Endothelial cell of umbilical vein (primary cell): Measurements from ENCODE around the gene SPINK13. TPM values are rescaled to one million over a fixed set of nuclear protein-coding genes. Genes with fewer than 3 reads are reported as not detected.
"Not testable (repeated sequence)": the region's sequence is repeated elsewhere in the genome, so short reads cannot be mapped to it uniquely, and the experiment has no call there.

ENCODE experiments used
- BruUV-seq: library from RNA; stranded (reverse); fragments of 400-500 nt; replicated peaks from 2 replicates; lab custom pipeline; 2021; lab: Mats Ljungman, UMichigan
- CTCF ChIA-PET: fragments of 300-600, 350-600 bp; sonication (Branson Sonifier 250); formaldehyde crosslinking; loops from one replicate; lab custom pipeline; 2021; ENCODE audit warnings: antibody characterized with exemption, inconsistent platforms; lab: Charles Lee
- POLR2A ChIA-PET: fragments of 300-600, 350-600 bp; sonication (Branson Sonifier 250); formaldehyde crosslinking; loops from one replicate; lab custom pipeline; 2021; ENCODE audit warnings: antibody characterized with exemption, inconsistent platforms; lab: Charles Lee
- DNase-seq: peaks from one replicate; pipeline ENCODE4 v3.0.0-alpha.2; 2011; ENCODE audit warnings: low read depth, low spot score
- FAIRE-seq: peaks from 2 replicates; lab custom pipeline; 2011; peaks lifted over from hg19 to GRCh38; lab: Jason Lieb, UNC
- H2AFZ ChIP-seq: 2 replicates; pipeline ENCODE4 v1.6.0; 2012; ENCODE audit warnings: low read depth, low read length, control low read depth, inconsistent platforms
- H3K27ac ChIP-seq: 2 replicates; pipeline ENCODE4 v1.5.1; 2011; ENCODE audit warnings: low read depth, mild to moderate bottlenecking, control low read depth, low read length, moderate library complexity; ENCODE audit not compliant: insufficient read depth
- H3K27me3 ChIP-seq, 2 experiments: 2 replicates each; pipeline versions ENCODE4 v1.6.0 to v1.6.1; 2011; ENCODE audit warnings: low read length in 2 of 2, mixed read lengths in 1 of 2; ENCODE audit not compliant: control insufficient read depth in 2 of 2, insufficient read depth in 2 of 2
- H3K36me3 ChIP-seq, 2 experiments: 2 replicates in 1 of 2; 3 replicates in 1 of 2; pipeline ENCODE4 v1.5.1; 2011; ENCODE audit warnings: low read length in 2 of 2, mild to moderate bottlenecking in 1 of 2, moderate library complexity in 1 of 2; ENCODE audit not compliant: control insufficient read depth in 2 of 2, insufficient read depth in 2 of 2; ENCODE audit errors: extremely low read depth in 1 of 2
- H3K4me1 ChIP-seq: 3 replicates; pipeline ENCODE4 v1.5.1; 2011; ENCODE audit warnings: mild to moderate bottlenecking, low read length; ENCODE audit not compliant: control insufficient read depth, insufficient read depth; ENCODE audit errors: extremely low read depth
- H3K4me2 ChIP-seq: 2 replicates; pipeline ENCODE4 v1.6.1; 2011; ENCODE audit warnings: low read length, control low read depth, mixed read lengths; ENCODE audit not compliant: insufficient read depth
- H3K4me3 ChIP-seq, 3 experiments: fragments of 200-600 bp in 1 of 3; sonication (generic), shearing (Covaris generic) in 1 of 3; replicated peaks in 1 of 3; 2 replicates each; pipeline ENCODE4 v1.5.1; 2011 to 2016; ENCODE audit warnings: control low read depth in 3 of 3, low read length in 3 of 3, mild to moderate bottlenecking in 2 of 3, inconsistent platforms in 1 of 3, low read depth in 1 of 3, moderate library complexity in 1 of 3; ENCODE audit not compliant: insufficient read depth in 1 of 3
- H3K79me2 ChIP-seq: 2 replicates; pipeline ENCODE4 v1.6.0; 2012; ENCODE audit warnings: low read length, inconsistent platforms; ENCODE audit not compliant: control insufficient read depth, insufficient read depth
- H3K9ac ChIP-seq: replicated peaks from 2 replicates; pipeline ENCODE3; 2011; ENCODE audit warnings: low read length, control low read depth; ENCODE audit not compliant: insufficient read depth; ENCODE audit errors: extremely low read depth
- H3K9me1 ChIP-seq: replicated peaks from 3 replicates; pipeline ENCODE4 v1.6.0; 2011; ENCODE audit warnings: mild to moderate bottlenecking, low read length; ENCODE audit not compliant: control insufficient read depth, insufficient read depth; ENCODE audit errors: extremely low read depth
- H3K9me3 ChIP-seq: replicated peaks from 2 replicates; pipeline ENCODE4 v1.5.1; 2012; ENCODE audit warnings: low read length, inconsistent platforms; ENCODE audit not compliant: control insufficient read depth, insufficient read depth
- H4K20me1 ChIP-seq: replicated peaks from 2 replicates; pipeline ENCODE3; 2011; ENCODE audit warnings: mild to moderate bottlenecking, low read length; ENCODE audit not compliant: control insufficient read depth, insufficient read depth; ENCODE audit errors: extremely low read depth
- EZH2 ChIP-seq: IDR thresholded peaks from 2 replicates; pipeline ENCODE4 v1.6.1; 2012; ENCODE audit warnings: borderline replicate concordance, low read depth, mild to moderate bottlenecking, moderate library complexity, low read length, inconsistent platforms; ENCODE audit not compliant: severe bottlenecking
- FOS ChIP-seq: IDR thresholded peaks from 2 replicates; pipeline ENCODE4 v1.6.1; 2011; ENCODE audit warnings: mild to moderate bottlenecking, low read length, moderate library complexity, borderline replicate concordance; ENCODE audit not compliant: insufficient read depth
- GATA2 ChIP-seq: IDR thresholded peaks from 2 replicates; pipeline ENCODE4 v1.7.0; 2011; ENCODE audit warnings: low read depth, mild to moderate bottlenecking, moderate library complexity, mixed read lengths, low read length; ENCODE audit not compliant: insufficient read length, insufficient read depth
- JUN ChIP-seq: IDR thresholded peaks from 2 replicates; pipeline ENCODE4 v1.6.1; 2011; ENCODE audit warnings: borderline replicate concordance, low read depth; ENCODE audit not compliant: insufficient read length, insufficient read depth
- MYC ChIP-seq: IDR thresholded peaks from one replicate; pipeline ENCODE4 v1.6.1; 2011; ENCODE audit warnings: mild to moderate bottlenecking, low read depth, low read length
- POLR2A ChIP-seq: IDR thresholded peaks from 2 replicates; pipeline ENCODE4 v1.6.1; 2012; ENCODE audit warnings: low read depth, mild to moderate bottlenecking, control low read depth, low read length
- POLR2AphosphoS5 ChIP-seq: IDR thresholded peaks from 2 replicates; pipeline ENCODE4 v1.6.1; 2012; ENCODE audit warnings: low read depth, mild to moderate bottlenecking, control low read depth, low read length, moderate library complexity; ENCODE audit not compliant: insufficient read depth
- dilution Hi-C: fragments of 300-500 bp; cut with MboI; formaldehyde crosslinking; loops from one replicate; pipeline ENCODE4 v1.15.0; 2019; ENCODE audit warnings: low sequenced_read_pairs; ENCODE audit not compliant: extremely low pct_ligation_motif_present
- intact Hi-C: fragments of 100-400 bp; cut with micrococcal nuclease; formaldehyde crosslinking; loops from one replicate; pipeline ENCODE4 v1.10.0; 2022
- polyA plus RNA-seq, 4 experiments: library from polyadenylated mRNA; depleted of rRNA in 3 of 4; stranded (reverse) in 3 of 4; unstranded in 1 of 4; fragments of >200 nt; gene quantifications; 2 replicates each; pipeline versions ENCODE4 v1.2.1 to v1.2.3, GENCODE V29; 2011 to 2012; ENCODE audit warnings: missing spikeins in 1 of 4
- total RNA-seq: library from RNA; stranded (reverse); gene quantifications from 2 replicates; pipeline ENCODE4 v1.2.3, GENCODE V29; 2021
- TF ChIP-seq, protein P1 (sequence below): IDR thresholded peaks from 2 replicates; pipeline ENCODE4 v1.6.1; 2011; ENCODE audit not compliant: insufficient read depth, insufficient read length
- TF ChIP-seq, protein P2 (sequence below), 2 donors: IDR thresholded peaks; 1 replicate in 1 of 2; 2 replicates in 1 of 2; pipeline ENCODE4 v1.5.1; 2011; ENCODE audit warnings: low read length in 2 of 2, mild to moderate bottlenecking in 2 of 2, moderate library complexity in 2 of 2, control low read depth in 1 of 2, inconsistent platforms in 1 of 2, low read depth in 1 of 2; ENCODE audit not compliant: insufficient read depth in 1 of 2; ENCODE audit errors: extremely low read depth in 1 of 2

SPINK13 gene
- total and polyA plus RNA-seq, 2 donors (not counting 3 experiments of a cell fraction or from before 2014, with no cell fraction given), result not detected

DNA sequence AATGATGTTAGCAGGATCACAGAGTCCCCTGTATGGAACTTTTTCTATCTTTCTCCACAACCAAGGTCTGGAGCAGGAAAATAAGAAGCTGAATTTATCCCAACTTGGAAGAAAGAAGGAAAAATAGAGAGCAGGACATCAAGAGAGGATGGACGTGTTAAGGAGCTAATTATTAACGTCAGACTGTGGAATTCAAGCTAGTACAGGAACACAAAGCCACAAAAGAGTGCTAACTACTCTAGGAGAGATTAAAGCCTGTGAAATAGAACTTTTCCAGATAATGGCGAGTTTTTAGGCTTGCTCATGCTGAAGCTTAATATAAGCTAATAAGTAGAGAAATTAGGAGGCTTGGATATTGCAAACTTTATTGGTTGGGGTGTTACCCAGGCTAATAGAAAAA is 632 bp upstream of the SPINK13 start:
- ChIA-PET CTCF (interaction anchor here (0.8 to 1.8 kb wide), 8 partner anchors 9 to 463 kb away, joined by 3 to 8 read pairs (median 4); no protein-coding TSS in a partner anchor), POLR2A (interaction anchor here (0.5 kb wide), 1 partner anchor 485 kb away, joined by 3 read pairs; the partner anchor contains the start of gene JAKMIP2)
- TF ChIP-seq POLR2AphosphoS5 (no peak), GATA2 (no peak), EZH2 (no peak), JUN (no peak), FOS (no peak), MYC (no peak), POLR2A (no peak)
- TF ChIP-seq, protein P1, sequence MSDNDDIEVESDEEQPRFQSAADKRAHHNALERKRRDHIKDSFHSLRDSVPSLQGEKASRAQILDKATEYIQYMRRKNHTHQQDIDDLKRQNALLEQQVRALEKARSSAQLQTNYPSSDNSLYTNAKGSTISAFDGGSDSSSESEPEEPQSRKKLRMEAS, result no peak
- TF ChIP-seq, protein P2, sequence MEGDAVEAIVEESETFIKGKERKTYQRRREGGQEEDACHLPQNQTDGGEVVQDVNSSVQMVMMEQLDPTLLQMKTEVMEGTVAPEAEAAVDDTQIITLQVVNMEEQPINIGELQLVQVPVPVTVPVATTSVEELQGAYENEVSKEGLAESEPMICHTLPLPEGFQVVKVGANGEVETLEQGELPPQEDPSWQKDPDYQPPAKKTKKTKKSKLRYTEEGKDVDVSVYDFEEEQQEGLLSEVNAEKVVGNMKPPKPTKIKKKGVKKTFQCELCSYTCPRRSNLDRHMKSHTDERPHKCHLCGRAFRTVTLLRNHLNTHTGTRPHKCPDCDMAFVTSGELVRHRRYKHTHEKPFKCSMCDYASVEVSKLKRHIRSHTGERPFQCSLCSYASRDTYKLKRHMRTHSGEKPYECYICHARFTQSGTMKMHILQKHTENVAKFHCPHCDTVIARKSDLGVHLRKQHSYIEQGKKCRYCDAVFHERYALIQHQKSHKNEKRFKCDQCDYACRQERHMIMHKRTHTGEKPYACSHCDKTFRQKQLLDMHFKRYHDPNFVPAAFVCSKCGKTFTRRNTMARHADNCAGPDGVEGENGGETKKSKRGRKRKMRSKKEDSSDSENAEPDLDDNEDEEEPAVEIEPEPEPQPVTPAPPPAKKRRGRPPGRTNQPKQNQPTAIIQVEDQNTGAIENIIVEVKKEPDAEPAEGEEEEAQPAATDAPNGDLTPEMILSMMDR (IDR thresholded peaks at IDR 0.05; ENCODE audit: extremely low read depth in 1 of 2, insufficient read depth in 1 of 2, low read depth in 1 of 2, low read length in 2 of 2), result no peak
- FAIRE-seq (no peak), DNase-seq (no peak)
- dilution Hi-C loops (no loop called here), intact Hi-C loops (no loop called here)
- BruUV-seq, result no TSS peak
- no peak overlapping the region for H2AFZ ChIP-seq
- no peaks in the 10 kb centered on the region for H4K20me1 ChIP-seq
- no peaks in the 10 kb centered on the region for H3K9me3 ChIP-seq
- no peak overlapping the region for H3K4me3 ChIP-seq
- H3K9ac ChIP-seq, result no peak overlapping the region
- no peaks in the 10 kb centered on the region for H3K27me3 ChIP-seq
- H3K27ac ChIP-seq, result no peak overlapping the region
- H3K79me2 ChIP-seq, result no peaks in the 10 kb centered on the region
- no peaks in the 10 kb centered on the region for H3K36me3 ChIP-seq
- H3K4me2 ChIP-seq, result no peak overlapping the region
- H3K9me1 ChIP-seq, result no peaks in the 10 kb centered on the region
- H3K4me1 ChIP-seq, result no peaks in the 10 kb centered on the region

DNA sequence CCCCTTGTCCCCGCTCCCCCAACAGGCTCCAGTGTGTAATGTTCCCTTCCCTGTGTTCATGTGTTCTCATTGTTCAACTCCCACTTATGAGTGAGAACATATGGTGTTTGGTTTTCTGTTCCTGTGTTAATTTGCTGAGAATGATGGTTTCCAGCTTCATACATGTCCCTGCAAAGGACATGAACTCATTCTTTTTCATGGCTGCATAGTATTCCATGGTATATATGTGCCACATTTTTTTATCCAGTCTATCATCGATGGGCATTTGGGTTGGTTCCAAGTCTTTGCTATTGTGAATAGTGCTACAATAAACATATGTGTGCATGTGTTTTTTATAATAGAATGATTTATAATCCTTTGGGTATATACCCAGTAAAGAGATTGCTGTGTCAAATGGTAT is 6.5 kb downstream of the SPINK13 start:
- H3K9me3 ChIP-seq, H3K27ac ChIP-seq, H2AFZ ChIP-seq, dilution Hi-C loops, intact Hi-C loops, DNase-seq, H3K9ac ChIP-seq, H4K20me1 ChIP-seq, H3K36me3 ChIP-seq, H3K4me2 ChIP-seq, H3K4me3 ChIP-seq, POLR2A ChIA-PET, H3K4me1 ChIP-seq, H3K79me2 ChIP-seq, FAIRE-seq, BruUV-seq, CTCF ChIA-PET, H3K27me3 ChIP-seq, H3K9me1 ChIP-seq: not testable (repeated sequence)

DNA sequence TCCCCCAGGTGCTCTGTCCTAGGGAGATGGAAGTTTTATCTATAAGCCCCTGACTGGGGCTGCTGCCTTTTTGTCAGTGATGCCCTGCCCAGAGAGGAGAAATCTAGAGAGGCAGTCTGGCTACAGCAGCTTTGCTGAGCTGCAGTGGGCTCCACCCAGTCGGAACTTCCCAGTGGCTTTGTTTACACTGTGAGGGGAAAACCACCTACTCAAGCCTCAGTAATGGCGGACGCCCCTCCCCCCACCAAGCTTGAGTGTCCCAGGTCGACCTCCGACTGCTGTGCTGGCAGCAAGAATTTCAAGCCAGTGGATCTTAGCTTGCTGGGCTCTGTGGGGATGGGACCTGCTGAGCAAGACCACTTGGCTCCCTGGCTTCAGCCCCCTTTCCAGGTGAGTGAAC is 12.3 kb downstream of the SPINK13 start:
- H2AFZ ChIP-seq, POLR2A ChIA-PET, H3K4me3 ChIP-seq, FAIRE-seq, H3K36me3 ChIP-seq, dilution Hi-C loops, H4K20me1 ChIP-seq, H3K9ac ChIP-seq, BruUV-seq, H3K9me3 ChIP-seq, H3K27me3 ChIP-seq, H3K79me2 ChIP-seq, intact Hi-C loops, H3K9me1 ChIP-seq, H3K4me1 ChIP-seq, H3K27ac ChIP-seq, DNase-seq, H3K4me2 ChIP-seq: not testable (repeated sequence)
- CTCF ChIA-PET, result interaction anchor here (1.0 to 1.1 kb wide), 2 partner anchors 10 to 12 kb away, joined by 3 to 5 read pairs; partner anchors contain the start of gene SPINK13
